ENCODE data around the gene BICC1. TPM values are rescaled to one million over a fixed set of nuclear protein-coding genes. Genes with fewer than 3 reads are reported as not detected.

The BICC1 gene
- polyA plus RNA-seq (ENCODE audit: insufficient read length in 12 of 12) = 10 to 100 TPM in 11 of 12 donors, not detected in 1; 16.2 to 25.9 (median 20.0) TPM
- long read RNA-seq, donor 1 = 0 reads
- long read RNA-seq, donor 2 = 0 reads
- long read RNA-seq, donor 3, full-length matches to known transcripts = 1 of 1 reads
- long read RNA-seq, donor 3, partial matches to known transcripts = 0 of 1 reads
- long read RNA-seq, donor 3, other reads (novel, unspliced or antisense) = 0 of 1 reads
- long read RNA-seq, donor 4 = 0 reads
- long read RNA-seq, donor 5 = 0 reads
- long read RNA-seq, donor 6 = 0 reads
- long read RNA-seq, donor 7 = 0 reads
- long read RNA-seq, donor 8, full-length matches to known transcripts = 1 of 1 reads
- long read RNA-seq, donor 8, partial matches to known transcripts = 0 of 1 reads
- long read RNA-seq, donor 8, other reads (novel, unspliced or antisense) = 0 of 1 reads
- long read RNA-seq, donor 9, partial matches to known transcripts = 5 of 5 reads
- long read RNA-seq, donor 9, other reads (novel, unspliced or antisense) = 0 of 5 reads
- long read RNA-seq, donor 10, partial matches to known transcripts = 9 of 9 reads
- long read RNA-seq, donor 10, other reads (novel, unspliced or antisense) = 0 of 9 reads
- long read RNA-seq, donor 11, partial matches to known transcripts = 9 of 9 reads
- long read RNA-seq, donor 11, other reads (novel, unspliced or antisense) = 0 of 9 reads

- peak; percentile 76 for DNase-seq
Measured at GRCh38 chr10:58512491-58513187, at the start of gene BICC1. Gene BICC1 (plus strand): TSS chr10:58512872. CDS start chr10:58513144, 272 bp downstream.

GRCh38 chr10:58464956-58465355, 47.7 kb upstream of the BICC1 start:
- DNase-seq = no peak

- no peak for DNase-seq
Measured at GRCh38 chr10:58465629-58466028, 47.0 kb upstream of the BICC1 start.

GRCh38 chr10:58467931-58468635, 44.6 kb upstream of the BICC1 start:
- DNase-seq = no peak

- no peak for DNase-seq
Measured at GRCh38 chr10:58473976-58474375, 38.7 kb upstream of the BICC1 start.

- DNase-seq = peak; percentile 67
Measured at GRCh38 chr10:58475322-58476277, 37.1 kb upstream of the BICC1 start.

- DNase-seq = peak; percentile 57
Measured at GRCh38 chr10:58477122-58477521, 35.5 kb upstream of the BICC1 start.

GRCh38 chr10:58477902-58478301, 34.8 kb upstream of the BICC1 start:
- no peak for DNase-seq

- DNase-seq = no peak
Measured at GRCh38 chr10:58479045-58479444, 33.6 kb upstream of the BICC1 start.

- no peak for DNase-seq
Measured at GRCh38 chr10:58480321-58480720, 32.4 kb upstream of the BICC1 start.

GRCh38 chr10:58481569-58482109, 31.0 kb upstream of the BICC1 start:
- DNase-seq = no peak

- no peak for DNase-seq
Measured at GRCh38 chr10:58486821-58487220, 25.9 kb upstream of the BICC1 start.

GRCh38 chr10:58488921-58489320, 23.8 kb upstream of the BICC1 start:
- no peak for DNase-seq

GRCh38 chr10:58502956-58503355, 9.7 kb upstream of the BICC1 start:
- no peak for DNase-seq

GRCh38 chr10:58508316-58508715, 4.4 kb upstream of the BICC1 start:
- no peak for DNase-seq

- peak; percentile 48 for DNase-seq
Measured at GRCh38 chr10:58511765-58512490, 744 bp upstream of the BICC1 start.

GRCh38 chr10:58513188-58514110, 777 bp downstream of the BICC1 start:
- DNase-seq = peak; percentile 92

- peak; percentile 35 for DNase-seq
Measured at GRCh38 chr10:58514111-58514770, 1.6 kb downstream of the BICC1 start.
